GM21423 (cell line): ENCODE data around the gene CIB4.

ENCODE experiments used
- ATAC-seq: cut with Tn5 transposase; IDR thresholded peaks from one replicate; pipeline ENCODE4 v1.9.1; 2021; ENCODE audit warnings: mild to moderate bottlenecking, moderate library complexity; ENCODE audit not compliant: unreplicated experiment

The CIB4 gene

GRCh38 chr2:26644188-26644835 lies 3.1 kb upstream of the CIB4 start:
- ATAC-seq = no peak

GRCh38 chr2:26642429-26642828 lies 1.3 kb upstream of the CIB4 start:
- ATAC-seq = no peak

GRCh38 chr2:26640331-26640745 lies 828 bp downstream of the CIB4 start:
- no peak for ATAC-seq

- no peak for ATAC-seq
Observed at GRCh38 chr2:26639685-26640243, 1.4 kb downstream of the CIB4 start.

- no peak for ATAC-seq
Observed at GRCh38 chr2:26637811-26638310, 3.3 kb downstream of the CIB4 start.

GRCh38 chr2:26636935-26637334 lies 4.2 kb downstream of the CIB4 start:
- no peak for ATAC-seq

GRCh38 chr2:26635401-26635800 lies 5.8 kb downstream of the CIB4 start:
- no peak for ATAC-seq

GRCh38 chr2:26634636-26635230 lies 6.4 kb downstream of the CIB4 start:
- no peak for ATAC-seq

- ATAC-seq = no peak
Observed at GRCh38 chr2:26633993-26634595, 7.1 kb downstream of the CIB4 start.

- no peak for ATAC-seq
Observed at GRCh38 chr2:26633351-26633945, 7.7 kb downstream of the CIB4 start.

- no peak for ATAC-seq
Observed at GRCh38 chr2:26632624-26633185, 8.5 kb downstream of the CIB4 start.

- ATAC-seq = no peak
Observed at GRCh38 chr2:26631401-26632170, 9.6 kb downstream of the CIB4 start.

- no peak for ATAC-seq
Observed at GRCh38 chr2:26630669-26631360, 10.4 kb downstream of the CIB4 start.

- ATAC-seq = no peak
Observed at GRCh38 chr2:26630235-26630634, 10.9 kb downstream of the CIB4 start.

- no peak for ATAC-seq
Observed at GRCh38 chr2:26629751-26630150, 11.4 kb downstream of the CIB4 start.

- ATAC-seq = no peak
Observed at GRCh38 chr2:26629346-26629630, 11.9 kb downstream of the CIB4 start.

- ATAC-seq = no peak
Observed at GRCh38 chr2:26628561-26629345, 12.4 kb downstream of the CIB4 start.

GRCh38 chr2:26627350-26628105 lies 13.6 kb downstream of the CIB4 start:
- no peak for ATAC-seq

GRCh38 chr2:26626606-26627005 lies 14.6 kb downstream of the CIB4 start:
- ATAC-seq = no peak
